Loucy (cell line): ENCODE results near the gene APC2.

Experiments
- H2AFZ ChIP-seq: fragments of 200-600 bp; sonication (generic); 2 replicates; pipeline ENCODE4 v1.6.0; 2016; ENCODE audit warnings: antibody characterized with exemption, mild to moderate bottlenecking, low read length, moderate library complexity
- H3F3A ChIP-seq: fragments of 200-600 bp; 2 replicates; pipeline ENCODE4 v1.6.0; 2016; ENCODE audit warnings: antibody characterized with exemption, low read depth, mild to moderate bottlenecking
- H3K27me3 ChIP-seq: fragments of 200-600 bp; sonication (generic); 2 replicates; pipeline ENCODE4 v1.6.1; 2014; ENCODE audit warnings: low read length, mild to moderate bottlenecking; ENCODE audit not compliant: insufficient read depth, poor library complexity, severe bottlenecking
- H3K36me3 ChIP-seq: fragments of 200-600 bp; sonication (generic); 2 replicates; pipeline ENCODE4 v1.6.1; 2016; ENCODE audit warnings: low read length; ENCODE audit not compliant: insufficient read depth
- H3K4me1 ChIP-seq: fragments of 200-600 bp; sonication (generic); 2 replicates; pipeline ENCODE4 v1.5.1; 2014; ENCODE audit warnings: low read length, mild to moderate bottlenecking; ENCODE audit not compliant: insufficient read depth, poor library complexity, severe bottlenecking
- H3K4me2 ChIP-seq: fragments of 200-600 bp; sonication (generic); 2 replicates; pipeline ENCODE4 v1.6.0; 2014; ENCODE audit warnings: antibody characterized with exemption, low read length, low read depth, mild to moderate bottlenecking; ENCODE audit not compliant: poor library complexity, severe bottlenecking
- H3K4me3 ChIP-seq: fragments of 200-600 bp; sonication (generic); 2 replicates; pipeline ENCODE4 v1.5.1; 2014; ENCODE audit warnings: low read length, mild to moderate bottlenecking, mixed read lengths; ENCODE audit not compliant: poor library complexity, severe bottlenecking
- H3K79me2 ChIP-seq: fragments of 200-600 bp; sonication (generic); 2 replicates; pipeline ENCODE4 v1.6.1; 2014; ENCODE audit warnings: low read length; ENCODE audit not compliant: insufficient read depth
- H3K9ac ChIP-seq: fragments of 200-600 bp; sonication (generic); 2 replicates; pipeline ENCODE4 v1.6.0; 2014; ENCODE audit warnings: mild to moderate bottlenecking, low read depth, low read length, moderate library complexity; ENCODE audit not compliant: poor library complexity, severe bottlenecking
- H3K9me2 ChIP-seq: fragments of 200-600 bp; sonication (generic); replicated peaks from 2 replicates; pipeline ENCODE4 v1.6.1; 2016; ENCODE audit warnings: low read depth, low read length, mixed read lengths
- H3K9me3 ChIP-seq: fragments of 200-600 bp; sonication (generic); 2 replicates; pipeline ENCODE4 v1.6.1; 2014; ENCODE audit warnings: mild to moderate bottlenecking, antibody characterized with exemption, low read length, low read depth; ENCODE audit not compliant: insufficient read depth
- H4K20me1 ChIP-seq: fragments of 200-600 bp; sonication (generic); 2 replicates; pipeline ENCODE4 v1.6.0; 2014; ENCODE audit warnings: antibody characterized with exemption, low read length, mild to moderate bottlenecking; ENCODE audit not compliant: insufficient read depth, poor library complexity, severe bottlenecking
- EZH2phosphoT487 ChIP-seq: fragments of 200-600 bp; IDR thresholded peaks from 2 replicates; pipeline ENCODE4 v1.6.1; 2018; ENCODE audit warnings: antibody characterized with exemption, mild to moderate bottlenecking, moderate library complexity, borderline replicate concordance
- TF ChIP-seq, protein P1 (sequence below): fragments of 200-600 bp; sonication (generic); conservative IDR thresholded peaks from 2 replicates; pipeline ENCODE4 v1.5.1; 2014; ENCODE audit warnings: mild to moderate bottlenecking, antibody characterized with exemption, low read length

Gene APC2

GRCh38 chr19:1461862-1462261 is 11.9 kb downstream of the APC2 start:
- no peaks in the 10 kb centered on the region for H4K20me1 ChIP-seq
- no peak overlapping the region for H3K9ac ChIP-seq
- H3K4me2 ChIP-seq: no peak overlapping the region
- H3K27me3 ChIP-seq: no peaks in the 10 kb centered on the region
- H3K9me2 ChIP-seq: no peaks in the 10 kb centered on the region
- no peak for TF ChIP-seq EZH2phosphoT487
- TF ChIP-seq, protein P1, sequence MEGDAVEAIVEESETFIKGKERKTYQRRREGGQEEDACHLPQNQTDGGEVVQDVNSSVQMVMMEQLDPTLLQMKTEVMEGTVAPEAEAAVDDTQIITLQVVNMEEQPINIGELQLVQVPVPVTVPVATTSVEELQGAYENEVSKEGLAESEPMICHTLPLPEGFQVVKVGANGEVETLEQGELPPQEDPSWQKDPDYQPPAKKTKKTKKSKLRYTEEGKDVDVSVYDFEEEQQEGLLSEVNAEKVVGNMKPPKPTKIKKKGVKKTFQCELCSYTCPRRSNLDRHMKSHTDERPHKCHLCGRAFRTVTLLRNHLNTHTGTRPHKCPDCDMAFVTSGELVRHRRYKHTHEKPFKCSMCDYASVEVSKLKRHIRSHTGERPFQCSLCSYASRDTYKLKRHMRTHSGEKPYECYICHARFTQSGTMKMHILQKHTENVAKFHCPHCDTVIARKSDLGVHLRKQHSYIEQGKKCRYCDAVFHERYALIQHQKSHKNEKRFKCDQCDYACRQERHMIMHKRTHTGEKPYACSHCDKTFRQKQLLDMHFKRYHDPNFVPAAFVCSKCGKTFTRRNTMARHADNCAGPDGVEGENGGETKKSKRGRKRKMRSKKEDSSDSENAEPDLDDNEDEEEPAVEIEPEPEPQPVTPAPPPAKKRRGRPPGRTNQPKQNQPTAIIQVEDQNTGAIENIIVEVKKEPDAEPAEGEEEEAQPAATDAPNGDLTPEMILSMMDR: no peak
- no peaks in the 10 kb centered on the region for H3K79me2 ChIP-seq
- no peak overlapping the region for H3K4me3 ChIP-seq
- no peaks in the 10 kb centered on the region for H3K4me1 ChIP-seq
- H3K36me3 ChIP-seq: no peaks in the 10 kb centered on the region
- H2AFZ ChIP-seq: no peak overlapping the region
- H3K9me3 ChIP-seq: no peaks in the 10 kb centered on the region
- no peaks in the 10 kb centered on the region for H3F3A ChIP-seq

DNA sequence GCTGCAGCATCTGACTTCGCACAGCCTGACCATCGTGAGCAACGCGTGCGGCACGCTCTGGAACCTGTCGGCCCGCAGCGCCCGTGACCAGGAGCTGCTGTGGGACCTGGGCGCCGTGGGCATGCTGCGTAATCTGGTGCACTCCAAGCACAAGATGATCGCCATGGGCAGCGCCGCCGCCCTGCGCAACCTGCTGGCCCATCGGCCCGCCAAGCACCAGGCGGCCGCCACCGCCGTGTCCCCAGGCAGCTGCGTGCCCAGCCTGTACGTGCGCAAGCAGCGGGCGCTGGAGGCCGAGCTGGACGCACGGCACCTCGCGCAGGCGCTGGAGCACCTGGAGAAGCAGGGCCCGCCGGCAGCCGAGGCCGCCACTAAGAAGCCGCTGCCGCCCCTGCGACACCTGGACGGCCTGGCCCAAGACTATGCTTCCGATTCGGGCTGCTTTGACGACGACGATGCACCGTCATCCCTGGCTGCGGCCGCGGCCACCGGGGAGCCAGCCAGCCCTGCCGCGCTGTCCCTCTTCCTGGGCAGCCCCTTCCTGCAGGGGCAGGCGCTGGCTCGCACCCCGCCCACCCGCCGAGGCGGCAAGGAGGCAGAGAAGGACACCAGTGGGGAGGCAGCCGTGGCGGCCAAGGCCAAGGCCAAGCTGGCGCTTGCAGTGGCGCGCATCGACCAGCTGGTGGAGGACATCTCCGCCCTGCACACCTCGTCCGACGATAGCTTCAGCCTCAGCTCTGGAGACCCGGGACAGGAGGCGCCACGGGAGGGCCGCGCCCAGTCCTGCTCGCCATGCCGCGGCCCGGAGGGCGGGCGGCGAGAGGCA is 15.5 kb downstream of the APC2 start:
- H3K27me3 ChIP-seq: no peaks in the 10 kb centered on the region
- H3K4me2 ChIP-seq: no peak overlapping the region
- no peak overlapping the region for H3K9ac ChIP-seq

DNA sequence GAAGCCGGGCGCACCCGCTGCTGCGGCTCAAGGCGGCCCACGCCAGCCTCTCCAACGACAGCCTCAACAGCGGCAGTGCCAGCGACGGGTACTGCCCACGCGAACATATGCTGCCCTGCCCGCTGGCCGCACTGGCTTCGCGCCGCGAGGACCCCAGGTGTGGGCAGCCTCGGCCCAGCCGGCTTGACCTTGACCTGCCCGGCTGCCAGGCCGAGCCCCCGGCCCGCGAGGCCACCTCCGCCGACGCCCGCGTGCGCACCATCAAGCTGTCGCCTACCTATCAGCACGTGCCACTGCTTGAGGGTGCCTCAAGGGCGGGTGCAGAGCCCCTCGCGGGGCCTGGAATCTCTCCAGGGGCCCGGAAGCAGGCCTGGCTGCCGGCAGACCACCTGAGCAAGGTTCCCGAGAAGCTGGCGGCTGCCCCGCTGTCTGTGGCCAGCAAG is 16.1 kb downstream of the APC2 start:
- Histone ChIP-seq H3K9me3 (no peaks in the 10 kb centered on the region), H3K4me3 (no peak overlapping the region), H3K4me1 (no peaks in the 10 kb centered on the region), H3K4me2 (no peak overlapping the region), H3F3A (no peaks in the 10 kb centered on the region), H3K9me2 (no peaks in the 10 kb centered on the region), H3K9ac (no peak overlapping the region), H3K79me2 (no peaks in the 10 kb centered on the region), H3K27me3 (no peaks in the 10 kb centered on the region), H4K20me1 (peaks cover 7% of the 10 kb centered on the region), H3K36me3 (no peaks in the 10 kb centered on the region), H2AFZ (no peak overlapping the region)
- TF ChIP-seq EZH2phosphoT487: no peak
- TF ChIP-seq, protein P1: no peak

More for the DNA sequence above, 15.5 kb downstream of the APC2 start:
- Histone ChIP-seq H3K4me3 (no peak overlapping the region), H4K20me1 (peaks cover under 1% of the 10 kb centered on the region), H3F3A (no peaks in the 10 kb centered on the region), H3K36me3 (no peaks in the 10 kb centered on the region), H3K9me3 (no peaks in the 10 kb centered on the region), H2AFZ (no peak overlapping the region), H3K4me1 (no peaks in the 10 kb centered on the region), H3K9me2 (no peaks in the 10 kb centered on the region), H3K79me2 (no peaks in the 10 kb centered on the region)
- TF ChIP-seq, protein P1: no peak
- no peak for TF ChIP-seq EZH2phosphoT487
